Upper lobe of left lung (tissue), 6 donors: Measurements from ENCODE around the gene NDEL1. TPM values are rescaled to one million over a fixed set of nuclear protein-coding genes. Genes with fewer than 3 reads are reported as not detected.
"Not testable (repeated sequence)": the region's sequence is repeated elsewhere in the genome, so short reads cannot be mapped to it uniquely, and the experiment has no call there.

Experiments
- ATAC-seq, 2 donors: fragments of 200-7000 bp; cut with Tn5 transposase; one replicate each; pipeline ENCODE4 v1.9.1; 2022; ENCODE audit warnings: mild to moderate bottlenecking in 2 of 2, moderate library complexity in 2 of 2; ENCODE audit not compliant: low FRiP score in 2 of 2
- DNase-seq, 2 donors: peaks; one replicate each; pipeline ENCODE4 v3.0.0-alpha.2; 2019 to 2020
- H3K27ac ChIP-seq, 4 donors: fragments of 200-600 bp; sonication (generic); one replicate each; pipeline ENCODE4 v1.5.1; 2016 to 2019
- H3K27me3 ChIP-seq, 4 donors: fragments of 200-600 bp; sonication (generic); one replicate each; pipeline ENCODE4 v1.5.1; 2017 to 2019
- H3K36me3 ChIP-seq, 4 donors: fragments of 200-600 bp; sonication (generic); one replicate each; pipeline ENCODE4 v1.5.1; 2016 to 2019
- H3K4me1 ChIP-seq, 4 donors: fragments of 200-600 bp; sonication (generic); one replicate each; pipeline ENCODE4 v1.5.1; 2018 to 2019
- H3K4me3 ChIP-seq, 4 donors: fragments of 200-600 bp; sonication (generic); one replicate each; pipeline ENCODE4 v1.5.1; 2017 to 2019; ENCODE audit warnings: mild to moderate bottlenecking in 2 of 4, moderate library complexity in 1 of 4
- H3K9me3 ChIP-seq, 4 donors: fragments of 200-600 bp; sonication (generic); one replicate each; pipeline ENCODE4 v1.5.1; 2018 to 2019
- CTCF ChIP-seq, 6 experiments: fragments of 450-650 bp in 4 of 6; fragments of 200-600 bp in 2 of 6; sonication (generic) in 2 of 6; IDR thresholded peaks; one replicate each; pipeline ENCODE4 v1.5.1; 2016 to 2019; ENCODE audit warnings: antibody characterized with exemption in 6 of 6
- EP300 ChIP-seq, 4 donors: sonication (generic); formaldehyde crosslinking; IDR thresholded peaks; one replicate each; pipeline ENCODE4 v1.5.1; 2017; ENCODE audit warnings: antibody characterized with exemption in 4 of 4, control low read depth in 2 of 4
- POLR2A ChIP-seq, 4 donors: fragments of 450-650 bp; IDR thresholded peaks; one replicate each; pipeline ENCODE4 v1.5.1; 2016 to 2017; ENCODE audit warnings: antibody characterized with exemption in 4 of 4, mild to moderate bottlenecking in 2 of 4
- POLR2AphosphoS5 ChIP-seq, 2 donors: sonication (generic); formaldehyde crosslinking; IDR thresholded peaks; one replicate each; pipeline ENCODE4 v1.5.1; 2017; ENCODE audit warnings: antibody characterized with exemption in 2 of 2
- WGBS, 2 donors: methylation state at CpG; one replicate each; pipeline ENCODE4 v1.1.5; 2017 to 2018; 5-methylcytosine and 5-hydroxymethylcytosine counted together
- total RNA-seq, 6 donors: library from RNA; depleted of rRNA in 4 of 6; stranded (reverse); fragments of >200 nt in 4 of 6; gene quantifications; one replicate each; pipeline versions ENCODE4 v1.1.0 to v1.2.1, GENCODE V29; 2016 to 2021
- donor health status: DM: no; HTN: no; CAD: no; lungs with moderate emphysema.
- donor health status: DM: no; HTN: yes; CAD: no; lungs with severe emphysema.

The NDEL1 gene
- total RNA-seq, 6 donors from 2014 or later, result 62.3 to 138 (median 85.4) TPM

- 70 to 95% methylated on average over 11 to 15 of the region's 18 CpGs for WGBS, 2 donors
- TF ChIP-seq CTCF (IDR thresholded peaks at IDR 0.05), result no peak
- no peak for TF ChIP-seq EP300 (IDR thresholded peaks at IDR 0.05)
- no peak for TF ChIP-seq POLR2A (IDR thresholded peaks at IDR 0.05)
- TF ChIP-seq POLR2AphosphoS5 (IDR thresholded peaks at IDR 0.05), result no peak
- no peak for ATAC-seq
- Histone ChIP-seq H3K27me3 (peaks cover 0 to 2% (median 0%) of the 10 kb centered on the region in 4 donors), H3K4me1 (no peaks in the 10 kb centered on the region), H3K27ac (no peak overlapping the region), H3K9me3 (no peaks in the 10 kb centered on the region), H3K36me3 (no peaks in the 10 kb centered on the region), H3K4me3 (no peak overlapping the region)
- DNase-seq, result no peak
Observed at GRCh38 chr17:8392274-8392673, 43.4 kb upstream of the NDEL1 start.

DNA sequence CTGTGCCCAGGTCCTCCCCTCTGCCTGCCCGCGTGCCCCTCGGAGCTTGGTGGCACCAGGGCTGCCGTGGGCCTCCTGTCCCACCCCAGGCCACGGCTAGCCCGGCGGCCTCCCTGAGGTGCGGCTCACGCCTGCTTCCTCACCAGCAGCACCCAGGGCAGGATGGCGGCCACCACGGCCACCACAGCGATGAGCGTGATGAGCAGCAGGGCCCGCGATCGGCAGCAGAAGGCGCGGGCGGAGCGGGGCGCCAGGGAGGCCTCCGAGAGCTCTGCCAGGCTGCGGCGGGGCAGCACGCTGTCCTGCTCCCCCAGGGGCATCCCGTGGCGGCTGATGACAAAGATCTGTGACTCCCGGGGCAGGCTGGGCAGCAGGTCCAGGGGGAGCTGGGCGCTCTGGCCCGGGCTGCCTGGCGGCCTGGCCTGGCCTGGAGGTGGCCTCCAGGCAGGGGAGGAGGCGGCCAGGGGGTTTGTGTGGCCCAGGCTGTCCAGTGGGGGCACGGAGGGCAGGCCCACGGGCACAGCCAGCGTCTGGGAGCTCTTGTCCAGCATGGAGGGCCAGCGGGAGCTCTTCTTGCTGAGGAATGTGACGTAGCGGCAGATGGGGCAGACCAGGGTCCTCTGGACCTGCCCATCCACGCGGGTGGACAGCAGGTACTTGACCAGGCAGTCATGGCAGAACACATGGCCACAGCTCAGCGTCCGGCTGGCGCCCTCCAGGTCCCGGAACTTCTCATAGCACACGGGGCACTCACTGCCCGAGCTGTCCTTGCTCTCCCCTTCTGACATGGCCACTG, 42.8 kb upstream of the NDEL1 start:
- peak; percentile 24 to 42 for ATAC-seq
- Histone ChIP-seq H3K27ac (peak overlapping the region in 2 of 4 donors; percentile 42 to 61), H3K27me3 (peaks cover 0 to 2% (median 0%) of the 10 kb centered on the region in 4 donors), H3K4me1 (no peaks in the 10 kb centered on the region), H3K9me3 (no peaks in the 10 kb centered on the region), H3K4me3 (no peak overlapping the region), H3K36me3 (no peaks in the 10 kb centered on the region)
- 91 to 92% methylated on average over 18 to 35 of the region's 46 CpGs for WGBS, 2 donors
- peak in 1 of 2 donors; percentile 79 for DNase-seq
- no peak for TF ChIP-seq CTCF (IDR thresholded peaks at IDR 0.05)
- no peak for TF ChIP-seq POLR2A (IDR thresholded peaks at IDR 0.05)
- no peak for TF ChIP-seq POLR2AphosphoS5 (IDR thresholded peaks at IDR 0.05)

DNA sequence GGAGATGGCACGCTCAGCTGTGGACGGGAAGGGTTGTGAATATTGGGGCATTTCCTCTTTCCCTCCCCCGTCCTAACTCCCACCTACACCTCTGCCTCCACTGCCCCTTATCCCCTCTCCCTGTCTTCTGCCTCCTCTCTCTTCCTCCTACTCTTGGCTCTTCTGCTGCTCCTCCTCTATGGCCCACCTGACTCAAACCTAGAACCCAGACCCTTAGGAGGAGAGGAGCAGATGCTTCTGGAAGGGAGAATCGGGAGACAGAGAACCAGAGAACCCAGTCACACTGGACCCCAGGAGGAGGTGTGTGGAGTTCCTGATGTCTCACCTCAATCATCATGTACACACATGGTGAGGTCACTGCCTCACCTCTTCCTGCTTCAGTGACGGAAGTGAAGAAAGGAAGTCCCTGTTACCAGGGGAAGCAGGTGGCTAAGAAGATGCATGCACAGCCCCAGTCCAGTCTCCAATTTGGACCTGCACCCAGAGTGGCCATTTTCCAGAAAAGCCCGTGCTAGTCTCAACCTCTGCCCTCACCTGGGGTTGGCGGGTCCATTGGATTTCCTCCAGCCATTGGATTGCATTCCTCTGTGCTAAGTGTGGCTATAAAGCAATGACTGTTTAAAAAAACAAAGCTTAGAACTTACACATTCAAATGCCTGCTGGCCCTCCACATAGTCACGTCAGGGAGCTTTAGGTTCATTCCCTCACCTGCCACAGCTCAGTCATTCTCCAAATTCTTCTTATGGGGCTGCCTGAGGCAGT, 42.0 kb upstream of the NDEL1 start:
- H3K4me1 ChIP-seq, result no peaks in the 10 kb centered on the region
- TF ChIP-seq CTCF (IDR thresholded peaks at IDR 0.05) (no peak), POLR2AphosphoS5 (IDR thresholded peaks at IDR 0.05) (peak in 1 of 2 donors; percentile 18)
- H3K36me3 ChIP-seq, result no peaks in the 10 kb centered on the region
- 63 to 67% methylated on average over 8 of the region's 8 CpGs for WGBS, 2 donors
- peak overlapping the region in 2 of 4 donors; percentile 42 to 61 for H3K27ac ChIP-seq
- H3K9me3 ChIP-seq, result no peaks in the 10 kb centered on the region
- DNase-seq (peak in 1 of 2 donors; percentile 47), ATAC-seq (peak in 1 of 2 donors; percentile 28)
- H3K4me3 ChIP-seq, result no peak overlapping the region
- H3K27me3 ChIP-seq, result peaks cover 0 to 2% (median 0%) of the 10 kb centered on the region in 4 donors

DNA sequence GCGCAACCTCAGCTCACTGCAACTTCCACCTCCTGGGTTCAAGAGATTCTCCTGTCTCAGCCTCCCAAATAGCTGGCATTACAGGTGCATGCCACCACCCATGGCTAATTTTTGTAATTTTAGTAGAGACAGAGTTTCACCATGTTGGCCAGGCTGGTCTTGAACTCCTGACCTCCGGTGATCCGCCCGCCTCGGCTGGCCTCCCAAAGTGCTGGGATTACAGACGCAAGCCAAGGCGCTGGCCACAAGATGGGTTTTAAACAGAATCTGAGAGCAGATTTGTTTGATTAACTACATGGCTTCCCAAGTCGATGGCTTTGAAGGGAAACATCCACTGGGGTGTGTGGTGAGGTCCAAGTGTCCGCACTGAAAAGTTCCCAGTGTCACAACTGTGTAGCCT, 41.2 kb upstream of the NDEL1 start:
- not testable (repeated sequence) for H3K9me3 ChIP-seq, ATAC-seq, H3K27me3 ChIP-seq, H3K4me1 ChIP-seq, H3K36me3 ChIP-seq, H3K27ac ChIP-seq, DNase-seq, H3K4me3 ChIP-seq
- WGBS, 2 donors, result 77 to 82% methylated on average over 9 of the region's 9 CpGs

DNA sequence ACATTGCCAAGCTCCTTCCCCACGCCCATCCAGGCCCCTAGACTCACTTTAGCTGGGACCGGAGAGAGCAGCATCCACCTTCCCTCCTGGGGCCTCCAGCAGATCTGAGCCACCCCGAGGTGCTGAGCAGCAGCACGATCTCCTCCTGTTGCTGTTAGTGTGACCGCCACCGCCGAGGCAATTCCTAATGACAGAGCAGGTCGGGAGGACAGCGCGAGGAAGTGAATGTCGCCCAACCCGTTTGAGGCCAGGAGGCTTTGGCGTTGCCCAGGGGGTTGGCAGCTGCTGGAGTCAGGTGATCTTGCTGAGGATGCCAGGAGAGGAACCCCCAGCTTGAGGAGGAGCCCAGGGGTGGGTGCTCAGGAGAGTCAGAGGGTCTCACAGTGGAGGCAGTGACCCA, 38.0 kb upstream of the NDEL1 start, which contains the start of gene RNF222:
Gene RNF222, minus strand, starts transcription at position 192 of the 400 bp plus-strand sequence. CDS start 4,366 bp downstream, outside the sequence.
- Histone ChIP-seq H3K4me1 (no peaks in the 10 kb centered on the region), H3K36me3 (no peaks in the 10 kb centered on the region), H3K4me3 (no peak within 1 kb of the TSS), H3K27ac (no peak within 1 kb of the TSS), H3K27me3 (peaks cover 0 to 2% (median 0%) of the 10 kb centered on the region in 4 donors), H3K9me3 (no peaks in the 10 kb centered on the region)
- 46 to 68% methylated on average over 8 to 12 of the region's 13 CpGs for WGBS, 2 donors
- ATAC-seq (no peak), DNase-seq (no peak)
- TF ChIP-seq CTCF (IDR thresholded peaks at IDR 0.05) (no peak), POLR2A (IDR thresholded peaks at IDR 0.05) (no peak), EP300 (IDR thresholded peaks at IDR 0.05) (no peak), POLR2AphosphoS5 (IDR thresholded peaks at IDR 0.05) (no peak)
